IPS DF 6.9 (cell line): ENCODE measurements around the gene NOS3.
"Not testable (repeated sequence)": the region's sequence is repeated elsewhere in the genome, so short reads cannot be mapped to it uniquely, and the experiment has no call there.

Experiments used
- DNase-seq: peaks from one replicate; pipeline ENCODE4 v3.0.0-alpha.2; 2013; ENCODE audit warnings: low read depth, low spot score
- H3K27ac ChIP-seq: one replicate; pipeline ENCODE4 v1.5.1; 2013; ENCODE audit warnings: low read length, control low read depth
- H3K27me3 ChIP-seq: 2 replicates; pipeline ENCODE4 v1.6.1; 2013; ENCODE audit warnings: mild to moderate bottlenecking, low read length; ENCODE audit not compliant: control insufficient read depth, insufficient read depth
- H3K36me3 ChIP-seq: 2 replicates; pipeline ENCODE4 v1.6.1; 2013; ENCODE audit warnings: low read length; ENCODE audit not compliant: control insufficient read depth, insufficient read depth
- H3K4me1 ChIP-seq: 2 replicates; pipeline ENCODE4 v1.6.1; 2013; ENCODE audit warnings: low read length; ENCODE audit not compliant: control insufficient read depth, insufficient read depth
- H3K4me3 ChIP-seq: 2 replicates; pipeline ENCODE4 v1.5.1; 2013; ENCODE audit warnings: mild to moderate bottlenecking, low read length
- H3K9me3 ChIP-seq: 2 replicates; pipeline ENCODE4 v1.6.1; 2013; ENCODE audit warnings: low read length, inconsistent platforms; ENCODE audit not compliant: control insufficient read depth, insufficient read depth
- WGBS: extraction: QIAGEN DNeasy Blood & Tissue Kit; methylation state at CpG from one replicate; pipeline ENCODE4 v1.1.7; 2013; ENCODE audit warnings: mixed read lengths, missing lambda C conversion rate; ENCODE audit not compliant: insufficient read length, insufficient coverage; 5-methylcytosine and 5-hydroxymethylcytosine counted together

NOS3 gene

DNA sequence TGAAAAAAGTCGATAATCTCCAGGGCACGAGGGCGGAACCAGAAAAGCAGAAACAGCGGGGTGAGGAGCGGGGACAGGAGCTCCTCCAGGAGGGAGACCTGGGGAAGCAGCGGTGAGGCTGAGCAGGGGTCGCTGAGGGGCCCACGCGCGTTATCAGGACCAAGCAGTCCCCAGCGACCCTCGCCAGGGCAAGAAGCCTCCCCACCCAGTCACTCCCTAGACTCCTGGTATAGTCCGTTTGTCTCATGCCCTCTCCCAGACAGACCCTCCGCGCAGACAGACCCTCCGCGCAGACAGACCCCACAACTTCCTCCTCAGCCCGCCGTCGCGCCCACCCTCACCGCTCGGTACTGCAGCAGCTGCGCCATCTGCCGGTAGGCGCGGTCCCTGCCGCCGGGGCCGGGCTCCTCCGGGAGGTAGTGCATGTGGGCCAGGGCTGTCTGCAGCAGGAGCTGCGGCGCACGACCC is 27.2 kb downstream of the NOS3 start:
- H3K27me3 ChIP-seq: peaks cover 15% of the 10 kb centered on the region; the same call in 1 of the 2 replicates

DNA sequence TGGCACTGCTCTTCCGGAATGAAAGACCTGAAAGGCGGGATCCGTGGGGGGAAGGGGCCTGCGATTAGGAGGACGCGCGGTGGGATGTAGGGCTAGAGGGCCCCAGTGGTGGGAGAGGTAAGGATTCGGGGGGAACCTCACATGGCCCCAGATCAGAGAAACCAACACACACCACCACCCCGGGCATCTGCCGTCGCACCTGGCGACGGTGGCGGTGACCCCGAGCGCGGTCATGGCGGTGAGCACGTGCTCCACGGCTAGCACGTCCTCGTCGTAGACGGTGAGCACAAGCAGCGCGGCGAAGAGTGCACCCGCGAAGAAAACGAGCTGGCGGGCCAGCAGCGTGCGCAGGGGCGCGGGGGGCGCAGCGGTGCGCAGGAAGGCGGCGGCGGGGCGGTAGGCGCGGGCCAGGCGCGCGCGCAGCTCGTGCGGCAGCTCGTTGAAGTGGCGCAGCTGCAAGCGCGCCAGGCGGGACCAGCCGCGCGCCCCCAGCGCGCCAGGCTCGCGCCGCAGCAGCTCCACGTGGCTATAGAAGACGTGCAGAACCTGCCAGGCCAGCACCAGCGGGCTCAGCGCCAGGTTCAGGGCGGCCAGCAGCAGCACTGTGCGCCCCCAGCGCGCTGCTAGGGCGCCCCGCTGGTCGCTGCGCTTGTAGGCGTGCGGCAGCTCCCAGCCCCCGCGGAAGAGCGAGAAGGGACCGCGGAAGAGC is 27.8 kb downstream of the NOS3 start:
- Histone ChIP-seq H3K27me3 (peaks cover 15% of the 10 kb centered on the region; the same call in 1 of the 2 replicates), H3K4me1 (peaks cover 12% of the 10 kb centered on the region), H3K27ac (no peak overlapping the region), H3K36me3 (no peaks in the 10 kb centered on the region), H3K4me3 (no peak overlapping the region; the same call in 1 of the 2 replicates), H3K9me3 (no peaks in the 10 kb centered on the region)
- WGBS: no CpG with 5 or more reads among the region's 82 CpGs
- DNase-seq: no peak

More for the DNA sequence above, 27.2 kb downstream of the NOS3 start:
- DNase-seq: peak; percentile 63
- Histone ChIP-seq H3K27ac (no peak overlapping the region), H3K4me3 (peak overlapping the region; percentile 12; the same call in 1 of the 2 replicates), H3K4me1 (peaks cover 15% of the 10 kb centered on the region), H3K36me3 (no peaks in the 10 kb centered on the region), H3K9me3 (no peaks in the 10 kb centered on the region)
- no CpG with 5 or more reads among the region's 34 CpGs for WGBS

DNA sequence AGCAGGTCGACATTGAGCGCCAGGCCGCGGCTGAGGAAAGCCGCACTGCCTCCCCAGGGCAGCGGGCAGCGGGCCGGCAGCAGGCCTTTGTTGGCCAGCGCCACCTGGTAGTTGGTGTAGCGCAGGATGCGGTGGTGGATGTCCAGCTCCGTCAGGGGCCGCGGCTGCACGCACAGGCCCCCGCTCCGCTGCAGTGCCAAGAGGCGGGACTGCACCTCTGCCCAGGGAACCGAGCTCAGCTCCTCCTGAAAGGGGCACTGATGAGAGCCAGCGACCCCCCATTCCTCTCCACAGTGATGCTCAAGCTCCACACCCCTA is 28.3 kb downstream of the NOS3 start:
- Histone ChIP-seq H3K36me3 (no peaks in the 10 kb centered on the region), H3K27me3 (peaks cover 15% of the 10 kb centered on the region; the same call in 1 of the 2 replicates), H3K9me3 (no peaks in the 10 kb centered on the region), H3K4me3 (no peak overlapping the region; the same call in 1 of the 2 replicates), H3K4me1 (peaks cover 12% of the 10 kb centered on the region), H3K27ac (no peak overlapping the region)
- no CpG with 5 or more reads among the region's 20 CpGs for WGBS
- no peak for DNase-seq

DNA sequence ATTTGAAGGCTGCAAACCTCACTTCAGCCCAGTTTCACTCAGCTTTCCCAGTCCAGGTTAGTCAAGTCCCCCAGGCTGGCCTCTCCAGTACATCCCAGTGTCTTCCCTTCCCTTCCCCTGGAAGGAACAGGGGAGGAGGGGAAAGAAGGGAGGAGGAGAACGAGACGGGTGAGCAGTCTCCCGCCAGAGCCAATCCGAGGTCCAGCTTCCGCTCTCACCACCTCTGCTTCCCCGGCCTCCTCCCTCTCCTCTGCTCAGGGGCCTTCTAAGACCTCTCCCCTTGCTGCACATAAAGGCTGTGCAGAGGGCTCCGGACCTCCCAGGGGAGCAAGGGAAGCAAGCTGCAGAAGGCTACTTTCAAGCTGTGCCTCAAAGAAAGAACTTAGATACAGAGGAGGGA is 29.4 kb downstream of the NOS3 start:
- DNase-seq: no peak
- H3K36me3 ChIP-seq: no peaks in the 10 kb centered on the region
- no CpG with 5 or more reads among the region's 7 CpGs for WGBS
- H3K4me3 ChIP-seq: no peak overlapping the region
- H3K27me3 ChIP-seq: peaks cover 15% of the 10 kb centered on the region; the same call in 1 of the 2 replicates
- H3K4me1 ChIP-seq: peaks cover 12% of the 10 kb centered on the region
- H3K9me3 ChIP-seq: no peaks in the 10 kb centered on the region
- H3K27ac ChIP-seq: no peak overlapping the region

DNA sequence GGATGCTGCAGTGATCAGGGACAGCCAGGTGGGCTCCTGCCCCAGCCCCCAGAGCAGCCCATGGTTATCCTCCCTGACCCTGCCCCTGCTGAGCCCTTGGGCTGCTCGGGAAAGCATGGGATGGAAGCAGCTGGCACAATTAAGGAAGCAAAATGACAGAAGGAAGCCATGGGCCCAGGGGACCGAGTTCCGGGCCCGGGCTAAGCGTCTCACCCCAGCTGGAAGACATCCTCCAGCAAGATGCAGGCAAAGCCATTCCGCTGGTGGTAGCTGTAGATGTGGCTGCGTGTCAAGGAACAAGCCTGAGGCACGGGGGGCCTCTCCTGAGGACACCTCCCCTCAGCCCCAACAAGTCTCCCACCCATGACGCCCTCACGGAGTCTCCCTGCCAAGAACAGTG is 32.4 kb downstream of the NOS3 start:
- WGBS: no CpG with 5 or more reads among the region's 10 CpGs
- DNase-seq: no peak
- Histone ChIP-seq H3K4me1 (peaks cover 11% of the 10 kb centered on the region), H3K4me3 (no peak overlapping the region), H3K27ac (no peak overlapping the region), H3K36me3 (no peaks in the 10 kb centered on the region), H3K27me3 (peaks cover 9% of the 10 kb centered on the region; the same call in 1 of the 2 replicates), H3K9me3 (no peaks in the 10 kb centered on the region)

DNA sequence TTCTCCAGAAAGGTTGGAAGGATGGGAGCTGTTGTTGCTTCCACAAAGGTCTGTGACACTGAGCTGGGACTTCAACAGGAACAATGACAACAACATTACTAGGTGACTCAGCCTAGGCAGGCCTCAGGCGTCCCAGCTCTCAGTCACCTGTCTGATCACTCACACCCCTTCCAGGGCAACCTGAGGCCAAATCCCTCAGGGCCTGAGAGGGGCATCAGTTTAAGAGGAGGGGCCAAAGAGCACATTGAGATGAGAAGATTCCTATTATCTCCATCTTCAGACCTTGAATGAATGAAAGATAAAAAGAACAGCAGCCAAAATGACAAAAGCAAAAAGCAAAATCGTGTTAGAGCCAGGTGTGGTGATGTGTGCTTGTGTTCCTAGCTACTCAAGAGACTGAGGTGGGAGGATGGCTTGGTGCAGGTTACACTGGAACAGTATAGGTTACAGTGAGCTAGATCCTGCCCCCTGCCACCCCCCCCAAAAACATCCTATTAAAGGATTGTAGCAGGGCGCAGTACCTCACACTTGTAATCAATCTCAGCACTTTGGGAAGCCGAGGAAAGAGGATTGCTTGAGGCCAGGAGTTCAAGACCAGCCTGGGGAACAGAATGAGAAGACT is 33.7 kb downstream of the NOS3 start, which contains the start of gene ATG9B:
Gene ATG9B (minus strand): TSS at position 60 of the 622 bp plus-strand sequence. CDS start 71 bp downstream, outside the sequence.
- DNase-seq: no peak
- Histone ChIP-seq H3K27me3 (peaks cover 5% of the 10 kb centered on the region; the same call in 1 of the 2 replicates), H3K27ac (no peak within 1 kb of the TSS), H3K36me3 (no peaks in the 10 kb centered on the region), H3K4me3 (no peak within 1 kb of the TSS), H3K4me1 (peaks cover 5% of the 10 kb centered on the region), H3K9me3 (no peaks in the 10 kb centered on the region)
- WGBS: no CpG with 5 or more reads among the region's 4 CpGs

DNA sequence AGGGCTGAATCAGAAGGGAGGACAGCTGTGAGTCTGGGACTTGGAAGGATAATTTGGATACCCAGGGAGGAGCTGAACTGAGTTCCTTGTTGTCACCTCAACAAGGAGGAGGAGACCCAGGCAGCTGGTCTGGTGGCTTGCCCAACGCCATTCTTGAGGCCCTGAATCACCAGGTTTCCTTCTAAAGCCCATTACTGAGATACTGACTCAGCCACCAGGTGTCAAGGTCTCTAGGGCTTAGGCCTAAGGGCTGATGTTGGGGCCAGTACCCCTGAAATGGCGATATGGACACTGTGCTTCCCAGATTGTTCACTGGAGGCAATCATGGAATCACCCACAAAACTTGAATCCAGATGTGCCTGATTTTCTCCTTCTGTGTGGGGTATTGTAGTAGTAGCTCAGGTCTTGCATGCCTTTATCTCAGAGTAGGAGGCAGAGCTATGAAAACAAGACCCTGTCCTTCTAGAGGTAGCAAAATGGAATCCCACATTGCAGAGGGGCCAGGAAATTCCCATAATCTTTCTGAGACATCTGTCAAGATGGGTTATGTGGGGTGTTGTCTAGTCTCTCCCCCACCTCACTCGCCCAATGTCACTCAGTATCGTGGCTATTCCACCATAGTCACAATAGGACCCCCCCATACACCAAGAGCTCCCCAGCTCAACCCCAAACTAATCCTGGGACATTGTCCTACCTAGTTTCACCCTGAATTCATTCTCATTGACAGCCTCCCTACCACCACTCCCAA is 35.3 kb downstream of the NOS3 start:
- no peak for DNase-seq
- Histone ChIP-seq H3K4me3 (no peak overlapping the region), H3K4me1 (peaks cover 3% of the 10 kb centered on the region; the same call in 1 of the 2 replicates), H3K9me3 (no peaks in the 10 kb centered on the region), H3K27me3 (no peaks in the 10 kb centered on the region), H3K27ac (no peak overlapping the region), H3K36me3 (no peaks in the 10 kb centered on the region)
- WGBS: no CpG with 5 or more reads among the region's 4 CpGs

DNA sequence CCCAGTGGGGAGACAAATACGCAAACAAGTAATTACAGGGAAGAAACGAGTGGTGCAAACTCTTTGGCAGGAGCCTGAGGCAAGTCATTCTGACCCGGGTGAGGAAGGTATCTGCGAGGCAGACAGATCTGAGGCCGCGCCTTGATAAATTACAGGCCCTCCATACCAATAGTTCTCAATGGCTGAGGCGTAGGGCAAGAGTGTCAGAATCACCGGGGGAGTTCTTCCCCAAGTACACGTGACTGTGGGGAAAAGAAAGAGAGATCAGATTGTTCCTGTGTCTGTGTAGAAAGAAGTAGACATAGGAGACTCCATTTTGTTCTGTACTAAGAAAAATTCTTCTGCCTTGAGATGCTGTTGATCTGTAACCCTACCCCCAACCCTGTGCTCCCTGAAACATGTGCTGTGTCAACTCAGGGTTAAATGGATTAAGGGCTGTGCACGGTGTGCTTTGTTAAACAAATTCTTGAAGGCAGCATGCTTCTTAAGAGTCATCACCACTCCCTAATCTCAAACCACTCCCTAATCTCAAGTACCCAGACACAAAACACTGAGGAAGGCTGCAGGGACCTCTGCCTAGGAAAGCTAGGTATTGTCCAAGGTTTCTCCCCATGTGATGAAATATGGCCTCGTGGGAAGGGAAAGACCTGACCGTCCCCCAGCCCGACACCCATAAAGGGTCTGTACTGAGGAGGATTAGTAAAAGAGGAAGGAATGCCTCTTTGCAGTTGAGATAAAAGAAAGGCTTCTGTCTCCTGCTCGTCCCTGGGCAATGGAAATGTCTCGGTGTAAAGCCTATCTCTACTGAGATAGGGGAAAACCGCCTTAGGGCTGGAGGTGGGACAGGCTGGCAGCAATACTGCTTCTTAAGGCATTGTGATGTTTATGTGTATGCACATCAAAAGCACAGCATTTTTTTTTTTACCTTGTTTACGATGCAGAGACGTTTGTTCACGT is 36.2 kb downstream of the NOS3 start:
- WGBS: no CpG with 5 or more reads among the region's 19 CpGs
- H3K4me1 ChIP-seq, H3K27ac ChIP-seq, H3K4me3 ChIP-seq, H3K9me3 ChIP-seq, H3K27me3 ChIP-seq, H3K36me3 ChIP-seq, DNase-seq: not testable (repeated sequence)

DNA sequence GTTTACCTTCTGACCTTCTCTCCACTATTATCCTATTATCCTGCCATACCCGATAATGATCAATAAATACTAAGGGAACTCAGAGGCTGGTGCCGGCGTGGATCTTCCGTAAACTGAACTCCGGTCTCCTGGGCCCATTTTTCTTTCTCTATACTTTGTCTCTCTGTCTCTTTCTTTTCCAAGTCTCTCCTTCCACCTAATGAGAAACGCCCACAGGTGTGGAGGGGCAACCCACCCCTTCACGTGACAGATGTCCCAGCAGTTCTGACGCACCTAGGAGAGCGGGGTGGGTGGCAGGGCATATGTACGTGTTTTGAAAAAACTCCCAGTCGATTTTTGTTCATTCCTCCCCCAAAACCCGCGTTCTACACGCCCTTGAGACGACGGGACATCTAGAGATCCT is 36.9 kb downstream of the NOS3 start:
- H3K27me3 ChIP-seq, DNase-seq, H3K27ac ChIP-seq, H3K4me1 ChIP-seq, H3K36me3 ChIP-seq, H3K9me3 ChIP-seq: not testable (repeated sequence)
- no CpG with 5 or more reads among the region's 16 CpGs for WGBS
- H3K4me3 ChIP-seq: peak overlapping the region; percentile 11; the same call in 1 of the 2 replicates
